Measurements from ENCODE around the gene ANKRD63. TPM values are rescaled to one million over a fixed set of nuclear protein-coding genes. Genes with fewer than 3 reads are reported as not detected.

ANKRD63 gene
- total RNA-seq, 1 experiment from 2014 or later, result 1.2 TPM

DNA sequence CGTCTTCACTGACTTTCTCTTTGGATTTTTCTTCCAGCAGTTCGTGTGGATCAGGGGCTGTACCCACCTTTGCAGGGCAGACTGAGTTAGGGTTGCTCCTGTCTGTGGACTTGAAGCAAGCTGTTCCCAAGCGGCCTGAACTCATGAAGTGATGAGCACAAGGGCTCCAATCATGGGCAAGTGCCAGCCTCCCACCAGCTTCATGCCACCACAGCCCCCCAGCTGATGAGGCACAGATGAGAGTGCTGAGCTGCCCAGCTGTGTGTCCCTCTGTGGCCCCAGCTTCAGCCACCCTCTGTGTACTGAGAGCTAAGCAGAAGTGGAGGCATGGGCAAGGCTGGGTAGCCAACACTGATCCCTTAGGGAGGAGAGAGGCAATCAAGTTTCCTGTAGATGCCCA, 28.1 kb upstream of the ANKRD63 start:
- no peak overlapping the region for H3K4me2 ChIP-seq (ENCODE audit: low read length)
- no peaks in the 10 kb centered on the region for H3F3A ChIP-seq (ENCODE audit: low read length, unreplicated experiment)
- no TSS peak for BruUV-seq (replicated peaks)
- intact Hi-C loops (cut with micrococcal nuclease), result loop anchor here (1.0 kb wide), 1 partner anchor 32 kb away; no protein-coding TSS in a partner anchor
- no peak overlapping the region for H3K27ac ChIP-seq (ENCODE audit: low read length)
- no peak overlapping the region for H2AFZ ChIP-seq (ENCODE audit: low read length)
- no peak for DNase-seq
- H3K4me1 ChIP-seq (ENCODE audit: insufficient read depth, low read length), result peaks cover 7% of the 10 kb centered on the region; the same call in 1 of the 2 replicates
- no peaks in the 10 kb centered on the region for H3K36me3 ChIP-seq (ENCODE audit: low read depth, low read length)
- no peaks in the 10 kb centered on the region for H4K20me1 ChIP-seq (ENCODE audit: low read length)
- TF ChIP-seq EZH2phosphoT487 (IDR thresholded peaks at IDR 0.05; ENCODE audit: borderline replicate concordance, low read length), result no peak
- ChIA-PET POLR2A (ENCODE audit: unreplicated experiment) (no interaction called here), CTCF (interaction anchor here (0.5 kb wide), 1 partner anchor 37 kb away, joined by 3 read pairs; no protein-coding TSS in a partner anchor)
- no peaks in the 10 kb centered on the region for H3K9me3 ChIP-seq (ENCODE audit: low read length)
- ATAC-seq, result no peak
- no peak overlapping the region for H3K4me3 ChIP-seq (ENCODE audit: low read length)
- no peaks in the 10 kb centered on the region for H3K79me2 ChIP-seq (ENCODE audit: low read length)
- no peak overlapping the region for H3K9ac ChIP-seq (ENCODE audit: low read length)
- no peaks in the 10 kb centered on the region for H3K9me2 ChIP-seq (replicated peaks; ENCODE audit: low read length)
- no peaks in the 10 kb centered on the region for H3K27me3 ChIP-seq (ENCODE audit: low read length)

GRCh38 chr15:40310001-40310959, 27.4 kb upstream of the ANKRD63 start:
- H3K27ac ChIP-seq (ENCODE audit: low read length), result no peak overlapping the region
- H4K20me1 ChIP-seq (ENCODE audit: low read length), result no peaks in the 10 kb centered on the region
- BruUV-seq (replicated peaks), result no TSS peak
- ATAC-seq (peak; percentile 69), DNase-seq (peak; percentile 68)
- no peaks in the 10 kb centered on the region for H3K79me2 ChIP-seq (ENCODE audit: low read length)
- peaks cover 7% of the 10 kb centered on the region; the same call in 1 of the 2 replicates for H3K4me1 ChIP-seq (ENCODE audit: insufficient read depth, low read length)
- no peaks in the 10 kb centered on the region for H3K27me3 ChIP-seq (ENCODE audit: low read length)
- H2AFZ ChIP-seq (ENCODE audit: low read length), result no peak overlapping the region
- ChIA-PET CTCF (interaction anchor here (0.5 to 2.0 kb wide), 5 partner anchors 19 to 134 kb away, joined by 3 to 27 read pairs (median 3); no protein-coding TSS in a partner anchor), POLR2A (ENCODE audit: unreplicated experiment) (interaction anchor here (0.6 kb wide), 1 partner anchor 31 kb away, joined by 4 read pairs; no protein-coding TSS in a partner anchor)
- no peaks in the 10 kb centered on the region for H3F3A ChIP-seq (ENCODE audit: low read length, unreplicated experiment)
- no peak overlapping the region for H3K4me3 ChIP-seq (ENCODE audit: low read length)
- no peaks in the 10 kb centered on the region for H3K36me3 ChIP-seq (ENCODE audit: low read depth, low read length)
- H3K9me2 ChIP-seq (replicated peaks; ENCODE audit: low read length), result no peaks in the 10 kb centered on the region
- TF ChIP-seq CTCF (conservative IDR thresholded peaks at IDR 0.05; ENCODE audit: low read depth, low read length) (peak; percentile 83), EZH2 (IDR thresholded peaks at IDR 0.05; ENCODE audit: low read length, unreplicated experiment) (no peak)
- no peaks in the 10 kb centered on the region for H3K9me3 ChIP-seq (ENCODE audit: low read length)
- intact Hi-C loops (cut with micrococcal nuclease), result loop anchor here (1.0 kb wide), 1 partner anchor 31 kb away; no protein-coding TSS in a partner anchor
- no peak overlapping the region for H3K4me2 ChIP-seq (ENCODE audit: low read length)
- no peak overlapping the region for H3K9ac ChIP-seq (ENCODE audit: low read length)

- Histone ChIP-seq H3K36me3 (ENCODE audit: low read depth, low read length) (no peaks in the 10 kb centered on the region), H3K4me3 (ENCODE audit: low read length) (no peak overlapping the region), H3K9me2 (replicated peaks; ENCODE audit: low read length) (no peaks in the 10 kb centered on the region), H3K4me2 (ENCODE audit: low read length) (no peak overlapping the region), H2AFZ (ENCODE audit: low read length) (no peak overlapping the region), H4K20me1 (ENCODE audit: low read length) (no peaks in the 10 kb centered on the region), H3K4me1 (ENCODE audit: insufficient read depth, low read length) (peaks cover 7% of the 10 kb centered on the region; the same call in 1 of the 2 replicates), H3F3A (ENCODE audit: low read length, unreplicated experiment) (no peaks in the 10 kb centered on the region), H3K27ac (ENCODE audit: low read length) (no peak overlapping the region), H3K27me3 (ENCODE audit: low read length) (no peaks in the 10 kb centered on the region), H3K9me3 (ENCODE audit: low read length) (no peaks in the 10 kb centered on the region), H3K9ac (ENCODE audit: low read length) (no peak overlapping the region), H3K79me2 (ENCODE audit: low read length) (no peaks in the 10 kb centered on the region)
- ATAC-seq (no peak), DNase-seq (no peak)
- no TSS peak for BruUV-seq (replicated peaks)
- TF ChIP-seq EZH2 (IDR thresholded peaks at IDR 0.05; ENCODE audit: low read length, unreplicated experiment) (no peak), EZH2phosphoT487 (IDR thresholded peaks at IDR 0.05; ENCODE audit: borderline replicate concordance, low read length) (no peak), CTCF (conservative IDR thresholded peaks at IDR 0.05; ENCODE audit: low read depth, low read length) (no peak)
- intact Hi-C loops (cut with micrococcal nuclease), result no loop called here
- CTCF ChIA-PET, result interaction anchor here (0.5 to 2.0 kb wide), 5 partner anchors 18 to 135 kb away, joined by 3 to 27 read pairs (median 3); partner anchors contain the start of gene PAK6
- POLR2A ChIA-PET (ENCODE audit: unreplicated experiment), result no interaction called here
Observed at GRCh38 chr15:40309344-40309862, 26.5 kb upstream of the ANKRD63 start.
